ENCODE data around the gene MYOZ3.

GRCh38 chr5:150723845-150724244, 62.8 kb downstream of the MYOZ3 start:
- no peak for TF ChIP-seq CTCF (IDR thresholded peaks at IDR 0.05 in 2 of 3, conservative IDR thresholded peaks at IDR 0.05 in 1 of 3; ENCODE audit: borderline replicate concordance in 1 of 3, insufficient read depth in 1 of 3, low read depth in 2 of 3, low read length in 2 of 3)
- no peak for TF ChIP-seq TCF7L2 (IDR thresholded peaks at IDR 0.05; ENCODE audit: borderline replicate concordance, extremely low read depth, insufficient read depth, insufficient read length)
- no peak for TF ChIP-seq JUND (IDR thresholded peaks at IDR 0.05)
- no peak for TF ChIP-seq POLR2A (IDR thresholded peaks at IDR 0.05; ENCODE audit: borderline replicate concordance, extremely low read depth, insufficient read depth, insufficient read length)
- TF ChIP-seq SIN3A (IDR thresholded peaks at IDR 0.05; ENCODE audit: low read depth): no peak
- TF ChIP-seq EZH2 (IDR thresholded peaks at IDR 0.05): no peak
- no peak for TF ChIP-seq YY1 (IDR thresholded peaks at IDR 0.05; ENCODE audit: extremely low read depth, insufficient replicate concordance, low read depth, low read length)
- TF ChIP-seq ELF1 (IDR thresholded peaks at IDR 0.05; ENCODE audit: borderline replicate concordance, low read depth): no peak
- no peak for TF ChIP-seq REST (IDR thresholded peaks at IDR 0.05; ENCODE audit: low read depth)
- no peak for TF ChIP-seq POLR2AphosphoS5 (IDR thresholded peaks at IDR 0.05; ENCODE audit: low read depth, low read length)
- no peak for TF ChIP-seq SRF (IDR thresholded peaks at IDR 0.05; ENCODE audit: low read depth)
- TF ChIP-seq, protein P1, sequence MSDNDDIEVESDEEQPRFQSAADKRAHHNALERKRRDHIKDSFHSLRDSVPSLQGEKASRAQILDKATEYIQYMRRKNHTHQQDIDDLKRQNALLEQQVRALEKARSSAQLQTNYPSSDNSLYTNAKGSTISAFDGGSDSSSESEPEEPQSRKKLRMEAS (IDR thresholded peaks at IDR 0.05): no peak

Measured in HCT116 (cell line).